ENCODE data around the gene ADAMTS3. TPM values are rescaled to one million over a fixed set of nuclear protein-coding genes. Genes with fewer than 3 reads are reported as not detected.

The ADAMTS3 gene
- total and polyA plus RNA-seq, 5 experiments from 2014 or later: not detected

GRCh38 chr4:72418458-72418857, 150.6 kb downstream of the ADAMTS3 start:
- ATAC-seq (no peak), DNase-seq (no peak)
- Mint-ChIP-seq H3K9me3 (peaks cover 0 to 3% (median 0%) of the 10 kb centered on the region in 9 donors), H3K4me3 (no peak overlapping the region), H3K36me3 (no peaks in the 10 kb centered on the region), H3K27me3 (peaks cover 0 to 3% (median 0%) of the 10 kb centered on the region in 5 donors), H3K27ac (no peak overlapping the region), H3K4me1 (no peaks in the 10 kb centered on the region)
- POLR2A ChIA-PET: no interaction called here

- Mint-ChIP-seq H3K9me3 (peaks cover 0 to 3% (median 0%) of the 10 kb centered on the region in 9 donors), H3K27me3 (no peaks in the 10 kb centered on the region), H3K27ac (no peak overlapping the region), H3K4me3 (no peak overlapping the region), H3K4me1 (no peaks in the 10 kb centered on the region), H3K36me3 (no peaks in the 10 kb centered on the region)
- ATAC-seq (no peak), DNase-seq (no peak)
- POLR2A ChIA-PET: no interaction called here
These were observed 158.9 kb downstream of the ADAMTS3 start for GRCh38 chr4:72410158-72410557.

- ATAC-seq: no peak
- Mint-ChIP-seq H3K36me3 (no peaks in the 10 kb centered on the region), H3K27ac (no peak overlapping the region), H3K4me1 (no peaks in the 10 kb centered on the region), H3K4me3 (no peak overlapping the region), H3K27me3 (no peaks in the 10 kb centered on the region), H3K9me3 (peaks cover 0 to 3% (median 0%) of the 10 kb centered on the region in 9 donors)
- POLR2A ChIA-PET: no interaction called here
- DNase-seq: no peak
These were observed 160.5 kb downstream of the ADAMTS3 start for GRCh38 chr4:72408568-72408967.

GRCh38 chr4:72405417-72405816, 163.6 kb downstream of the ADAMTS3 start:
- Mint-ChIP-seq H3K9me3 (no peaks in the 10 kb centered on the region), H3K4me3 (no peak overlapping the region), H3K27me3 (peaks cover 0 to 1% (median 0%) of the 10 kb centered on the region in 5 donors), H3K36me3 (no peaks in the 10 kb centered on the region), H3K27ac (no peak overlapping the region), H3K4me1 (no peaks in the 10 kb centered on the region)
- no peak for ATAC-seq
- no peak for DNase-seq
- POLR2A ChIA-PET: no interaction called here

- no peaks in the 10 kb centered on the region for H3K9me3 Mint-ChIP-seq
- H3K27me3 Mint-ChIP-seq: peaks cover 0 to 4% (median 0%) of the 10 kb centered on the region in 5 donors
- H3K4me3 Mint-ChIP-seq: no peak overlapping the region
- no peaks in the 10 kb centered on the region for H3K4me1 Mint-ChIP-seq
- H3K27ac Mint-ChIP-seq: no peak overlapping the region
- DNase-seq: no peak
- H3K36me3 Mint-ChIP-seq: no peaks in the 10 kb centered on the region
- ATAC-seq: no peak
- POLR2A ChIA-PET: no interaction called here
These were observed 171.7 kb downstream of the ADAMTS3 start for GRCh38 chr4:72397314-72397713.

GRCh38 chr4:72394012-72394663, 174.9 kb downstream of the ADAMTS3 start:
- POLR2A ChIA-PET: no interaction called here
- H3K36me3 Mint-ChIP-seq: no peaks in the 10 kb centered on the region
- H3K4me3 Mint-ChIP-seq: no peak overlapping the region
- H3K4me1 Mint-ChIP-seq: no peaks in the 10 kb centered on the region
- H3K27me3 Mint-ChIP-seq: peaks cover 0 to 4% (median 0%) of the 10 kb centered on the region in 5 donors
- ATAC-seq (no peak), DNase-seq (no peak)
- no peak overlapping the region for H3K27ac Mint-ChIP-seq
- H3K9me3 Mint-ChIP-seq: no peaks in the 10 kb centered on the region

- H3K4me3 Mint-ChIP-seq: no peak overlapping the region
- POLR2A ChIA-PET: no interaction called here
- H3K9me3 Mint-ChIP-seq: no peaks in the 10 kb centered on the region
- no peaks in the 10 kb centered on the region for H3K4me1 Mint-ChIP-seq
- no peaks in the 10 kb centered on the region for H3K36me3 Mint-ChIP-seq
- DNase-seq (no peak), ATAC-seq (no peak)
- H3K27me3 Mint-ChIP-seq: peaks cover 0 to 4% (median 0%) of the 10 kb centered on the region in 5 donors
- no peak overlapping the region for H3K27ac Mint-ChIP-seq
These were observed 177.7 kb downstream of the ADAMTS3 start for GRCh38 chr4:72391281-72391680.

- Mint-ChIP-seq H3K36me3 (no peaks in the 10 kb centered on the region), H3K27me3 (peaks cover 0 to 2% (median 0%) of the 10 kb centered on the region in 5 donors), H3K27ac (no peak overlapping the region), H3K9me3 (no peaks in the 10 kb centered on the region), H3K4me3 (no peak overlapping the region), H3K4me1 (no peaks in the 10 kb centered on the region)
- no peak for DNase-seq
- no peak for ATAC-seq
- POLR2A ChIA-PET: no interaction called here
These were observed 178.6 kb downstream of the ADAMTS3 start for GRCh38 chr4:72390409-72390808.

GRCh38 chr4:72388521-72388920, 180.5 kb downstream of the ADAMTS3 start:
- Mint-ChIP-seq H3K4me1 (no peaks in the 10 kb centered on the region), H3K27ac (no peak overlapping the region), H3K4me3 (no peak overlapping the region), H3K27me3 (peaks cover 0 to 2% (median 0%) of the 10 kb centered on the region in 5 donors), H3K9me3 (no peaks in the 10 kb centered on the region), H3K36me3 (no peaks in the 10 kb centered on the region)
- POLR2A ChIA-PET: no interaction called here
- no peak for DNase-seq
- no peak for ATAC-seq

GRCh38 chr4:72387959-72388358, 181.1 kb downstream of the ADAMTS3 start:
- no peak for DNase-seq
- no peaks in the 10 kb centered on the region for H3K36me3 Mint-ChIP-seq
- POLR2A ChIA-PET: no interaction called here
- H3K27me3 Mint-ChIP-seq: peaks cover 0 to 2% (median 0%) of the 10 kb centered on the region in 5 donors
- H3K4me1 Mint-ChIP-seq: no peaks in the 10 kb centered on the region
- no peak for ATAC-seq
- no peaks in the 10 kb centered on the region for H3K9me3 Mint-ChIP-seq
- no peak overlapping the region for H3K4me3 Mint-ChIP-seq
- no peak overlapping the region for H3K27ac Mint-ChIP-seq

GRCh38 chr4:72383439-72383838, 185.6 kb downstream of the ADAMTS3 start:
- Mint-ChIP-seq H3K4me3 (no peak overlapping the region), H3K36me3 (no peaks in the 10 kb centered on the region), H3K27ac (no peak overlapping the region)

GRCh38 chr4:72378901-72379300, 190.1 kb downstream of the ADAMTS3 start:
- no peak for ATAC-seq
- no peak overlapping the region for H3K27ac Mint-ChIP-seq
- H3K27me3 Mint-ChIP-seq: peaks cover 0 to 1% (median 0%) of the 10 kb centered on the region in 5 donors
- H3K9me3 Mint-ChIP-seq: no peaks in the 10 kb centered on the region
- H3K36me3 Mint-ChIP-seq: no peaks in the 10 kb centered on the region
- H3K4me1 Mint-ChIP-seq: no peaks in the 10 kb centered on the region
- POLR2A ChIA-PET: no interaction called here
- no peak overlapping the region for H3K4me3 Mint-ChIP-seq
- no peak for DNase-seq

More at GRCh38 chr4:72383439-72383838, 185.6 kb downstream of the ADAMTS3 start:
- Mint-ChIP-seq H3K27me3 (peaks cover 0 to 1% (median 0%) of the 10 kb centered on the region in 5 donors), H3K4me1 (no peaks in the 10 kb centered on the region), H3K9me3 (no peaks in the 10 kb centered on the region)
- ATAC-seq (no peak), DNase-seq (no peak)
- POLR2A ChIA-PET: no interaction called here

GRCh38 chr4:72377491-72378194, 191.4 kb downstream of the ADAMTS3 start:
- ATAC-seq (no peak), DNase-seq (no peak)
- Mint-ChIP-seq H3K27ac (no peak overlapping the region), H3K27me3 (peaks cover 0 to 1% (median 0%) of the 10 kb centered on the region in 5 donors), H3K4me3 (no peak overlapping the region), H3K4me1 (no peaks in the 10 kb centered on the region), H3K9me3 (no peaks in the 10 kb centered on the region), H3K36me3 (no peaks in the 10 kb centered on the region)
- POLR2A ChIA-PET: no interaction called here

GRCh38 chr4:72376901-72377300, 192.1 kb downstream of the ADAMTS3 start:
- DNase-seq: no peak
- Mint-ChIP-seq H3K4me1 (no peaks in the 10 kb centered on the region), H3K36me3 (no peaks in the 10 kb centered on the region), H3K4me3 (no peak overlapping the region), H3K27me3 (peaks cover 0 to 1% (median 0%) of the 10 kb centered on the region in 5 donors), H3K9me3 (no peaks in the 10 kb centered on the region), H3K27ac (no peak overlapping the region)
- ATAC-seq: no peak
- POLR2A ChIA-PET: no interaction called here
